D721Med (cell line): ENCODE results near the gene TMEM125.

ENCODE experiments used
- DNase-seq: peaks from one replicate; pipeline ENCODE4 v3.0.0; 2011; ENCODE audit warnings: low spot score; ENCODE audit not compliant: insufficient read length
- FAIRE-seq: peaks from 2 replicates; lab custom pipeline; 2011; peaks lifted over from hg19 to GRCh38; lab: Jason Lieb, UNC
- CTCF ChIP-seq: IDR thresholded peaks from 2 replicates; pipeline ENCODE4 v1.5.1; 2012; ENCODE audit warnings: mild to moderate bottlenecking, control low read depth; ENCODE audit not compliant: insufficient read depth; ENCODE audit errors: missing control alignments

TMEM125 gene

GRCh38 chr1:43255438-43256210, 14.2 kb upstream of the TMEM125 start:
- DNase-seq (no peak), FAIRE-seq (no peak)
- no peak for TF ChIP-seq CTCF

- no peak for TF ChIP-seq CTCF
- DNase-seq (no peak), FAIRE-seq (no peak)
These were observed 12.9 kb upstream of the TMEM125 start for GRCh38 chr1:43256675-43257570.

GRCh38 chr1:43258370-43258769, 11.4 kb upstream of the TMEM125 start:
- FAIRE-seq: no peak
- no peak for TF ChIP-seq CTCF

GRCh38 chr1:43265431-43265830, 4.4 kb upstream of the TMEM125 start:
- FAIRE-seq: no peak
- no peak for TF ChIP-seq CTCF

More at GRCh38 chr1:43258370-43258769, 11.4 kb upstream of the TMEM125 start:
- DNase-seq: no peak

GRCh38 chr1:43266881-43267280, 2.9 kb upstream of the TMEM125 start:
- DNase-seq (no peak), FAIRE-seq (no peak)
- TF ChIP-seq CTCF: no peak

More at GRCh38 chr1:43265431-43265830, 4.4 kb upstream of the TMEM125 start:
- DNase-seq: no peak

- no peak for FAIRE-seq
- DNase-seq: no peak
- TF ChIP-seq CTCF: no peak
These were observed 2.4 kb upstream of the TMEM125 start for GRCh38 chr1:43267291-43267805.
